IPS DF 4.7 (cell line): Measurements from ENCODE around the gene NR1D1.
"Not testable (repeated sequence)": the region's sequence is repeated elsewhere in the genome, so short reads cannot be mapped to it uniquely, and the experiment has no call there.

Experiments used
- DNase-seq: peaks from one replicate; pipeline ENCODE4 v3.0.0-alpha.2; 2013; ENCODE audit warnings: low spot score; ENCODE audit errors: extremely low read depth

Gene NR1D1

GRCh38 chr17:40100419-40100668, at the start of gene NR1D1:
NR1D1 (minus strand) TSS chr17:40100589; CDS start chr17:40100094, 495 bp downstream.
- no peak for DNase-seq

- no peak for DNase-seq
Observed at GRCh38 chr17:40148527-40148926, 48.1 kb upstream of the NR1D1 start.

- DNase-seq = no peak
Observed at GRCh38 chr17:40145476-40145875, 45.1 kb upstream of the NR1D1 start.

- DNase-seq = not testable (repeated sequence)
Observed at GRCh38 chr17:40143166-40143565, 42.8 kb upstream of the NR1D1 start.

GRCh38 chr17:40139566-40140058, 39.2 kb upstream of the NR1D1 start:
- DNase-seq = no peak

GRCh38 chr17:40135817-40136216, 35.4 kb upstream of the NR1D1 start:
- no peak for DNase-seq

GRCh38 chr17:40134184-40134583, 33.8 kb upstream of the NR1D1 start:
- no peak for DNase-seq

- no peak for DNase-seq
Observed at GRCh38 chr17:40130352-40131042, 30.1 kb upstream of the NR1D1 start.

- no peak for DNase-seq
Observed at GRCh38 chr17:40129498-40129897, 29.1 kb upstream of the NR1D1 start.

GRCh38 chr17:40124279-40125141, 24.1 kb upstream of the NR1D1 start:
- DNase-seq = no peak

- no peak for DNase-seq
Observed at GRCh38 chr17:40123811-40124114, 23.4 kb upstream of the NR1D1 start.

GRCh38 chr17:40122999-40123810, 22.8 kb upstream of the NR1D1 start:
- no peak for DNase-seq

GRCh38 chr17:40122136-40122998, 22.0 kb upstream of the NR1D1 start:
- DNase-seq = no peak

- DNase-seq = no peak
Observed at GRCh38 chr17:40121181-40122135, 21.1 kb upstream of the NR1D1 start, which contains the start of gene MSL1. MSL1 (plus strand) TSS chr17:40121971; CDS start chr17:40122613, 642 bp downstream.

- DNase-seq = no peak
Observed at GRCh38 chr17:40115101-40115436, 14.7 kb upstream of the NR1D1 start.

GRCh38 chr17:40113907-40114245, 13.5 kb upstream of the NR1D1 start:
- DNase-seq = no peak

- peak; percentile 86 for DNase-seq
Observed at GRCh38 chr17:40113110-40113906, 12.9 kb upstream of the NR1D1 start.

- DNase-seq = no peak
Observed at GRCh38 chr17:40112718-40113109, 12.3 kb upstream of the NR1D1 start.

GRCh38 chr17:40112191-40112711, 11.9 kb upstream of the NR1D1 start:
- DNase-seq = no peak
